Hypothalamus (tissue), 51 donors: ENCODE results near the gene GALNT17.
"Not testable (repeated sequence)": the region's sequence is repeated elsewhere in the genome, so short reads cannot be mapped to it uniquely, and the experiment has no call there.

Source experiments
- DNase-seq, 51 donors: peaks; one replicate each; lab custom pipeline; 2025; lab: John Stamatoyannopoulos, UW

GALNT17 gene

GRCh38 chr7:71157757-71158156 is 25.8 kb downstream of the GALNT17 start:
- DNase-seq: no peak

GRCh38 chr7:71165708-71166107 is 33.8 kb downstream of the GALNT17 start:
- DNase-seq: no peak

GRCh38 chr7:71171476-71171875 is 39.5 kb downstream of the GALNT17 start:
- no peak for DNase-seq

GRCh38 chr7:71173955-71174354 is 42.0 kb downstream of the GALNT17 start:
- no peak for DNase-seq

GRCh38 chr7:71182438-71182935 is 50.5 kb downstream of the GALNT17 start:
- DNase-seq: no peak

GRCh38 chr7:71184136-71184535 is 52.2 kb downstream of the GALNT17 start:
- DNase-seq: no peak

GRCh38 chr7:71184609-71185008 is 52.7 kb downstream of the GALNT17 start:
- no peak for DNase-seq

- DNase-seq: no peak
Measured at GRCh38 chr7:71186535-71187057, 54.7 kb downstream of the GALNT17 start.

- DNase-seq: no peak
Measured at GRCh38 chr7:71191771-71192170, 59.8 kb downstream of the GALNT17 start.

- DNase-seq: no peak
Measured at GRCh38 chr7:71193099-71193810, 61.3 kb downstream of the GALNT17 start.

GRCh38 chr7:71198391-71198790 is 66.4 kb downstream of the GALNT17 start:
- DNase-seq: no peak

- DNase-seq: no peak
Measured at GRCh38 chr7:71198887-71199286, 66.9 kb downstream of the GALNT17 start.

GRCh38 chr7:71206184-71206583 is 74.2 kb downstream of the GALNT17 start:
- DNase-seq: no peak

- no peak for DNase-seq
Measured at GRCh38 chr7:71208881-71209280, 76.9 kb downstream of the GALNT17 start.

- not testable (repeated sequence) for DNase-seq
Measured at GRCh38 chr7:71209484-71209883, 77.5 kb downstream of the GALNT17 start.

GRCh38 chr7:71210220-71210619 is 78.3 kb downstream of the GALNT17 start:
- DNase-seq: no peak

- DNase-seq: not testable (repeated sequence)
Measured at GRCh38 chr7:71212433-71212832, 80.5 kb downstream of the GALNT17 start.

- no peak for DNase-seq
Measured at GRCh38 chr7:71216211-71216610, 84.3 kb downstream of the GALNT17 start.

- DNase-seq: no peak
Measured at GRCh38 chr7:71220210-71220695, 88.3 kb downstream of the GALNT17 start.

GRCh38 chr7:71221049-71221448 is 89.1 kb downstream of the GALNT17 start:
- no peak for DNase-seq

- DNase-seq: no peak
Measured at GRCh38 chr7:71221549-71221948, 89.6 kb downstream of the GALNT17 start.

- DNase-seq: no peak
Measured at GRCh38 chr7:71227126-71227525, 95.2 kb downstream of the GALNT17 start.
